Right forelimb (tissue), 1 donor: Measurements from ENCODE around the gene FOXO3B.
"Not testable (repeated sequence)": the region's sequence is repeated elsewhere in the genome, so short reads cannot be mapped to it uniquely, and the experiment has no call there.

ENCODE experiments used
- DNase-seq: peaks from one replicate; pipeline ENCODE4 v3.0.0-alpha.2; 2018

The FOXO3B gene

DNA sequence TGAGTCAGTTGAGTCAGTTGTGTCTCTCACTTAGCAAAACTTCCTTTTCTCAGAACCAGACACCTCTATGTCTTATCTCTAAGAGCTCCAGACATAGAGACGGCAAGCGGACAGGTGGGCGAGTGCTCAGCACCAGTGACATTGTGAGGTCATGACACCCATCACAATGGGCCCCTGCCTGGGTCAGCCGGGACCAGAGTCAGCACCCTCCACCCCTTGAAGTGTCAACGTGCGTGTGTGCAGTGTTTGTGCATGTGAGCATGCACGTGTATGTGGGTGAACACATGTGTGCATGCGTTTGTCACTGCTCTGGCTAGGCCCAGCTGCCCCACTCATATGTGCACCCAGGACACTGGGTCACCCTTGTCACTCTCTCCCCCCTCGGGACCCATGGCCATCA is 37.8 kb downstream of the FOXO3B start, which contains the start of gene TBC1D28:
Gene TBC1D28, minus strand, starts transcription at position 101 of the 400 bp plus-strand sequence. CDS start 3,039 bp downstream, outside the sequence.
- not testable (repeated sequence) for DNase-seq

DNA sequence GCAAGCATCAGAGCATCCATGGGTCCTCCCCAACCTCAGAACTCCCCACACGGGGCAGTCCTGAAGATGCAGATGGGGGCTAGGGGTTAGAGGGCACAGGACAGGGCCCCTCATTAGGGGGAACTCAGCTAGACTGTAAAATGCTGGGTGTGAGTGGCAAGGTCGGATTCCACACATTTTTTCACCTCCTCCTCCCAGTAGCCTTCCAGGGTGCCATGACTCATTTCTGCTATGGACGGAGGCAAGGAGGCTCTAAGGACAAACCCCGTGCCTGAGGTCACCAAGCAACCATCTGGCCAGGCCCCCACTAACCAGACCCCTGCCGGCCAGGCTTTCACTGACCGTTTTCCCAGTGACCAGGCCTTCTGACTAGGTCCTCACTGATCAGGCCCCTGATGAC is 39.0 kb downstream of the FOXO3B start:
- not testable (repeated sequence) for DNase-seq

- DNase-seq = not testable (repeated sequence)
These were observed 43.8 kb downstream of the FOXO3B start for GRCh38 chr17:18638357-18638756.

- not testable (repeated sequence) for DNase-seq
These were observed 45.9 kb downstream of the FOXO3B start for GRCh38 chr17:18636237-18636636.

- not testable (repeated sequence) for DNase-seq
These were observed 46.3 kb downstream of the FOXO3B start for GRCh38 chr17:18635773-18636172.

GRCh38 chr17:18634550-18635263 is 47.4 kb downstream of the FOXO3B start:
- not testable (repeated sequence) for DNase-seq
